SH-SY5Y (cell line): Measurements from ENCODE around the gene ADRA2B.

ENCODE experiments used
- GATA2 ChIP-seq: IDR thresholded peaks from 2 replicates; pipeline ENCODE4 v1.6.1; 2011; ENCODE audit warnings: mild to moderate bottlenecking, low read depth, low read length
- GATA3 ChIP-seq: IDR thresholded peaks from 2 replicates; pipeline ENCODE4 v1.6.1; 2011; ENCODE audit warnings: low read depth, mild to moderate bottlenecking, low read length, moderate library complexity

The ADRA2B gene

GRCh38 chr2:96153991-96154431 is 37.6 kb upstream of the ADRA2B start:
- TF ChIP-seq GATA3 (no peak), GATA2 (no peak)

DNA sequence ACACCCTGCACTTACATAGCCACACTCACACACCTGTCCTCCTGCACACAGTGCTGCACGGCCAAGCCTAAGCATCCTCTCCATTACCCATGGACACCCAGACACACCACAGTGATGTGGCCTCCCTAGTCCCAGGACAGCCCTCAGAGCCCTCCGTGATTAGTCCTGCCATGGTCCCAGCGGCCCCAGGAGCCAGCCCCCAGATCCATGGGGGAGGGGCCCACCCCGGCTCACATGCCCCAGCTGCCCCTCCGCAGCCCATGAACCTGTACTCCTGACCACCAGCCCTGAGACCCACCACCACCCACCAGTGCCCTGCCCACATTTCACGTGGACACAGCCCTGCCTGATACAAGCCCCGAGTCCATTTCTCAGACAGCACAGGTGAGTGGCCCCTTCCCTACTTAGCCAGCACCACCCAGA is 36.9 kb upstream of the ADRA2B start:
- TF ChIP-seq GATA3 = no peak
- TF ChIP-seq GATA2 = no peak

- TF ChIP-seq GATA2 (no peak), GATA3 (no peak)
These were observed 36.2 kb upstream of the ADRA2B start for GRCh38 chr2:96152304-96153161.

DNA sequence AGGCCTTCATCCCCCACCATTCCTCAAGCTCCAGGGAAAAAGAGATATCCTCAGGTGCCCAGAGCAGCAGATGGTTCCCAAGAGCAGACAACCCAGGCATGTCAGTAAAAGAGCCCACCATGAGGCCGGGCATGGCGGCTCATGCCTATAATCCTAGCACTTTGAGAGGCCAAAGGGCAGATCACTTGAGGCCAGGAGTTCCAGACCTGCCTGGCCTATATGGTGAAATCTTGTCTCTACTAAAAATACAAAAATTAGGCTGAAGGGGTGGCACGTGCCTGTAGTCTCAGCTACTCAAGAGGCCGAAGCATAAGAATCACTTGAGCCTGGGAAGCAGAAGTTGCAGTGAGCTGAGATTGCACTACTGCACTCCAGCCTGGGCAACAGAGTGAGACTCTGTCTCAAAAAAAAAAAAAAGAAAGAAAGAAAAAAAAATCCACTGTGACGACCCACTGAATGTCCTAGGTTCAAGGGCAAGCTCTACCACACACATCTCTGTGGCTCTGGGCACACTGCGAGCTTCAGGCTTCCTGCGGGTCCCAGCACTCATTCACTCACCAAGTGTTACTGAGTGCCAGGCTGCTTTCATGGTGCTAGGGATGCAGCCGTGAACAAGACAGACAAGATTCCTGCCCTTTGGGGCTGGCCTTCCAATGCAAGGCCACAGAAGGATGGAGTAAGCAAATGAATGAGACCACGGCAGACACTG is 35.4 kb upstream of the ADRA2B start:
- TF ChIP-seq GATA3 = no peak
- no peak for TF ChIP-seq GATA2

DNA sequence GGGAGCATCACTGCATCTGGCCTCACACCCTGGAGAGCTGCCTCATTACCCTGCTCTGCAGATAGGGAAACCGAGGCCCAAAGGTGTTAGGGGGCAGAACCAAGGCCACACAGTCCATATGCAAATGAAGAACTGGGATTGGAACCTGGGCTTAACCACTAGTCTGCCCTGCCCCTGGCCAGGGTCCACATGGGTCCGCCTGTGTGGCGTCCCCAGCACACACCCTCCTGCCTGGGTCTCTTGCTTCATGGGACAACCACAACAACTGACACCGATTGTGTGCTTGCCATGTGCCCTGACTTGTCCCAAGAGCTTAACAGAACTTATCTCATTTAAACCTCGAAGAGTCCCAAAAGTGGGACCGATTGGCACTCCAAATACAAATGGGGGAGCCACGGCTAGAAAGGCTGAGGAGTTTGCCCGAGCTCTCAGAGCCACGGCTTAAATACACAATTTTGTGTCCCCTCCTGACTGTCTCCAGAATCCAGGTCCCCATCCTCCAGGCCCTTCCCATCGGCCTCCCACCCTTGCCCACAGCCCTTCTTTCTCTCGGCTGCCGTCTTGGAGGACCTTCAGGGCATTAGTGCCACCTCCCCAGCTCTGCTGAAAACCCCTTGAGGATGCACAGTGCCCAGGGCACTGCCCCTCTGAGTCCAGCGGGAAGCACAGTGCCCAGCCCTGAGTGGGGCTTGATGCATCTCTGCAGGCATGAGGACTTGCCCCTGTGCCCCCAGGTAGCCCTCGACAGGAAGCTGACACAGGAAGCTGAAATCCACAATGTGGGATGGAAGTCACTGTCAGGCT is 34.6 kb upstream of the ADRA2B start:
- TF ChIP-seq GATA2 = no peak
- no peak for TF ChIP-seq GATA3

DNA sequence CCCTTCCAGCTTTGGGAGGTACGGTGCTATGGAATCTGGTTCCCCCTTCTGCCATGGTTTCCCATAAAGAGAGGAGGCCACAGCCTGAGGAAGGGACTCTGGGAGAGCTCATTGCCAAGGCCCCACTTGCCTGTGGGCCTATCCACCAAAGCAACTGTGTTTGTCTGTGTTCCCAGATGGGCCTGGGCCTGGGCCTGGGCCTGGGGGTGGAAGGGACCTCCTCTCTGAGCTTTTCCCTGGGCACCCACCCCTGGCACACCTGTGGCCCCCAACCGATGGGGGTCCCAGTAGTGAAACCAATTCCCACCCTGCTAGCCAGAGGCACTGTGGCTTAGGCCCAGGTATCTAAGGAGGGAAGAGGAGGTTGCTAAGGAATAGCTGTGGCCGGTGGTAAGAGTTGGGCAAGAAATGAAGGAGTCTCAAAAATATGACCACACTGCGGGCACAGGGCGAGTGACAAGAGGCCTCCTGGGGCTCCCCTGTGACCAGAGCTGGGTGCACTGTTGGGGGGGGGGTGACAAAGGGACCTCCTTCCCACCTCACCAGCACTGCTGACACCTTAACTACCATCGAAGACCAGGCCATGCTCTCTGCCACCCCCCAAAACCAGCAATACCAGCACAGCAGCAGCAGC is 33.8 kb upstream of the ADRA2B start:
- TF ChIP-seq GATA2 (no peak), GATA3 (no peak)

- TF ChIP-seq GATA2 (no peak), GATA3 (no peak)
These were observed 32.2 kb upstream of the ADRA2B start for GRCh38 chr2:96148410-96149217.

GRCh38 chr2:96147593-96148201 is 31.3 kb upstream of the ADRA2B start:
- TF ChIP-seq GATA2 (no peak), GATA3 (no peak)

DNA sequence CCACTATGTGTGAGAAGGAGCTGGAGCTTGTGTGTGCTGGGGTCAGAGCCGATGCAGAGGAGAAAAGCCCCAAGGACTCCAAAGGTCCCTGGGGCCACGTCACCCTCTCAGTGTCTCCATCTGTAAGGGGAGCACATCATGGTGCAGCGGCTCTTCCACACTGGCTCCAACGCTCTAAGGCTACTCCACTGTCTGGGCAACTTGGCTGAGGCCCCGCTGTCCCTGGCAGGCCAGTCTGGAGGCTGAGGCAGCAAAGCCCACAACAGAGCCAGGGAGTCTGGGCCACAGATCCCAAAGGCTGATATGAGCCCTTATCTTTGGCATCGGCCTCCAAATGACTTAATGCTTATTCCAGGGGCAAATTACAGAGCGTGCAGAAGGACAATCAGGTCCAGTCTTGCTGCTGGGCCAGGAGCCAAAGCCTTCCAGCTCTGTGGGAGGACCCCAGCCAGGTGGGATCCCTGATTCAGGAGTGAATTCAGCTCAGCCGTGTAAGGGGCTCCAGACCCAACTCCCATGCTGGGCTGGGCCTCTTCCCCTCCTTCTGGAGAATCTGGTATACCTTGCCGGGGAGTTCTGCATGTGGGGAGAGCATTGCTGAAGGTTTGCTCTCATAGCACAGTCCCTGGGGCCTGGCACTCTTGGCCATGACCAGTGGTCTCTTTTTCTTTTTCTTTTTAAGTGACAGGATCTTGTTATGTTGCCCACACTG is 30.7 kb upstream of the ADRA2B start:
- TF ChIP-seq GATA3 (peak; percentile 99), GATA2 (peak; percentile 100)

DNA sequence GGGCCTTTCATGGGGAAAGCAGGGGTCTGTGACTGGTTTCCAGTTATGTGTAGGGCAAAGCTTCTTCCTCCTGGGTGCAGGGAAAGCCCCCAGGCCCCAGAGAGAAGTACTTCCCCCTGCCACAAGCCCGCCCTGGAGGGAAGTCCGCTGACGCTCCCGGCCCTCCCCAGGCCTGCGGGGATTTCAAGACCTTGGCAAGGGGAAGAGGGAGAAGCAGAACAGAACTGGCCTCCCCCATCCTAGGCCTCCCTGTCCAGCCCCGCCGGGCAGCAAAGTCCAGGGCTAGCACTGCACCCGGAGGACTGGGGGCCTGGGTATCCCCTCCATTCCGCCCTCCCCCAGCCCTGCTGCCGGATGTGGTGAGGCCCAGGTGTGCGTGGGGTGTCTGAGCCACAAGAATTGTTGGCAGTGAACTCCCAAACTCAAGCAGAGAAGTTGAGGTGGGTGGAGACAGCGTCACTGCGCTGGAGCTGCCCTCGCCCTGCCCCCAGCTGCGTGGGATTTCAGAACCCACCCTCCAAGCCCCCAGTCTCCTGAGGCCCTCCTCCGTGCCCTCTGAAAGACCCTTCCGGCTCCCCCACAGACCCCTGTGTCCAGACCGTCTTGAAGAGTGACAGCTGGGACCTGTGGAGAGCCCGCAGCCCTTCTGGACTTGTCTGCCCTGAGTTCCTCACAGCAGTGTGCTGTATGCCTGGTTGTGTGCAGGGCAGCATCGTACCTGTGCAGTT is 29.9 kb upstream of the ADRA2B start:
- TF ChIP-seq GATA2 (no peak), GATA3 (no peak)

GRCh38 chr2:96145848-96146152 is 29.4 kb upstream of the ADRA2B start:
- no peak for TF ChIP-seq GATA2
- no peak for TF ChIP-seq GATA3
